SIG-M5 treated with dmso at 0.1 percent for 504 hours (cell line): ENCODE results near the gene EPS8L1.
"Not testable (repeated sequence)": the region's sequence is repeated elsewhere in the genome, so short reads cannot be mapped to it uniquely, and the experiment has no call there.

Experiments
- DNase-seq: peaks from one replicate; lab custom pipeline; 2025; ENCODE audit not compliant: unreplicated experiment; lab: John Stamatoyannopoulos, UW

Gene EPS8L1

DNA sequence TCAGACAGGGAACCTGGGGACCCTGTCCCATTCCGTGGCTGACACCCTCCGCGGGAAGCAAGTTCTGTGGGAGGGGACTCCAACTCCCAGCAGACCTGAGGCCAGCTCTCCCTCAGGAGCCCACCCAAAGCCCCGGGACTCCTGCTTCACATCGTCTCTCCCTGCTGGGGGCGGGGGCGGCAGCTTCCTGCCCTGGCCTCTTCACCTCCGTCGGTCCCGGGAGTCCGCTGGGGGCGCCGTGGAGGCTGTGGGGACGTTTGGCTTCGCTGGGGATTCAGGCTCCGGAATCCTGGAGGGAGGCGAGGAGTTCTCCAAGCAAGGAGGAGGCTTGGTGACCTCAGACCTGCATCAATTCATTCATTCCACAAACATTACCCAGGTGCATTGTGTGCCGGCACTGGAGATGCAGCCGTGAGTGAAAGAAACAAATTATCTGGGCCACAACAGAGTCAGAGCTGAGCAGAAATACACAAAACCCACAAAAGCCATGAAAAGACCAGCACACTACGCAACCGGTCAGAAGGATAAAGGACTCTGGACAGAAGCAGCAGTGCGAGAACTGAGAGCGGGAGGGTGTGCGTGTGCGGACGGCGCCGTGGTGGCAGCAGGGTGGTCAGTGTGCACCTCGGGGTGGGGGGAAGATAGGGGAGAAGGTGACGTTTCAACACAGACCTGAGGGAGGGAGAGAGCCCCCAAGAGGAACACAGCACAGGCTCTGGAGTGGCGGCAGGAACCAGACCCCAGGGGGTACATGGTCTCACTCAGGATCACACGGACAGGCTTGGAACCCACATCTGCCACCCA lies 19.0 kb downstream of the EPS8L1 start:
- DNase-seq = no peak

DNA sequence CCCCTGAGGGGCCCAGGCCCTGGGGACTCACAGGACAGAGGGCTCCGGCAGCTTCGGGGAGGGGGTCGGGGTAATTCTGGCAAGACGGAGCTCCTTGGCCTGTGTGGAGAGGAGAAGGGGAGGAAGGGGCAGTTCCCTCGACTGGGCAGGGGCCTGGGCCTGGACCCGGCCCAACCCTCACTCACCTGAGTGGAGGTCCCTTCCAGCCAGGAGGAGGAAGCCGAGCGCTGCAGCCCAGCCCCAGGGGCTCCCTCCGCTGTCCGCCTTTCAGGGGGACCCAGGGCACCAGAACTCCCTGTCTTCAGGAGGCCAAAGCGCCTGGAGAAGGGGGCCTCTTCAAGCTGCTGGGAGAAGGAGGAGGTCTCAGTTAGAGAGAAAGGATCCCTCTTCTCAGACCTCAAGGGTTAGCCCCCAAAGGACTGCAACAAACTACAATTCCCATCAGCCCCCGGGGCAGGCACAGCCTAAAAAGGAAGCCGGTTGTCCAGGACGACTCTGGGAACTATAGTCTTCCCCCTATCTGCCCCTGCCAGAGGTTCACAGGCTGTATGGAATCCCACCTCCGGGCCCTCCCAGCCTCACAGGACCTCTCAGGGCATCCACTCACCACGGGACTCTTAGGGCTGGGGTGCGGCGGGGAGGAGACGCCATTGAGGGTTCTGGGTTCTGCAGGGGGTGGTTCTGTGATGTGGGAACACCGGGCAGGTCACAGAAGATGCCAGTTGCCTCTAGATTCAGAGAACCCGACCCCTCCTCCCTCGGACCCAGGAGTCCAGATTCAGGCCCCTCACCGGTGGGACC lies 19.8 kb downstream of the EPS8L1 start:
- DNase-seq = no peak

DNA sequence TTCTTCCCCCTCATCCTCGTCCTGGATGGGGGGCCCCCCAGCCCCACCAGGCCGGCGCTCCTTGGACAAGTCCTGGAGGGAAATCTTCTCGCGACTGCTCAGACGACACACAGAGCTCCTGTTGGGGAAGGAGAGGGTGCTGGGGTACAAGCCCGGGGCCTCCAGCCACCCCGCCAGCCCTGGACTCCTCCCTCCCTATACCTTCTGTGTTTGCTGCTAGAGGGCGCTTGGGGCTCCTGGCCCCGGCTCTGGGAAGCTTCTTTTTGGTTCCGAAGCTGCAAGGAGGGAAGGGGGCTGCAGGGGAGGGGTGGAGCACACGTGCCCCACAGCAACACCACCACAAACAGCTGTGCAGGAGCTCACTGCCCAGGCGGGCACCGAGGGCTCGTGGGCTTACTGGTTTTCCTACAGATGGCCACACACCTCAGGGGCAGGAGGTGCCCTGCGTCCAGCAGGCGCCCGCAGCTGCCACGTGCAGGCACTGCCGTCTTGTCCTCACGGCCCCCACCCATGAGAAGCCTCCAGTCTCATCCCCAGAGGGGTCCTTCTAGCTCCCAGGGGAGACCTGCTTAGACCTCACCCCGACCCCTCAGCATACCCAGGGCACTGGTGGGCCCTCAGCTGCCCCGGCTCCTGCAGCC lies 20.5 kb downstream of the EPS8L1 start:
- no peak for DNase-seq

DNA sequence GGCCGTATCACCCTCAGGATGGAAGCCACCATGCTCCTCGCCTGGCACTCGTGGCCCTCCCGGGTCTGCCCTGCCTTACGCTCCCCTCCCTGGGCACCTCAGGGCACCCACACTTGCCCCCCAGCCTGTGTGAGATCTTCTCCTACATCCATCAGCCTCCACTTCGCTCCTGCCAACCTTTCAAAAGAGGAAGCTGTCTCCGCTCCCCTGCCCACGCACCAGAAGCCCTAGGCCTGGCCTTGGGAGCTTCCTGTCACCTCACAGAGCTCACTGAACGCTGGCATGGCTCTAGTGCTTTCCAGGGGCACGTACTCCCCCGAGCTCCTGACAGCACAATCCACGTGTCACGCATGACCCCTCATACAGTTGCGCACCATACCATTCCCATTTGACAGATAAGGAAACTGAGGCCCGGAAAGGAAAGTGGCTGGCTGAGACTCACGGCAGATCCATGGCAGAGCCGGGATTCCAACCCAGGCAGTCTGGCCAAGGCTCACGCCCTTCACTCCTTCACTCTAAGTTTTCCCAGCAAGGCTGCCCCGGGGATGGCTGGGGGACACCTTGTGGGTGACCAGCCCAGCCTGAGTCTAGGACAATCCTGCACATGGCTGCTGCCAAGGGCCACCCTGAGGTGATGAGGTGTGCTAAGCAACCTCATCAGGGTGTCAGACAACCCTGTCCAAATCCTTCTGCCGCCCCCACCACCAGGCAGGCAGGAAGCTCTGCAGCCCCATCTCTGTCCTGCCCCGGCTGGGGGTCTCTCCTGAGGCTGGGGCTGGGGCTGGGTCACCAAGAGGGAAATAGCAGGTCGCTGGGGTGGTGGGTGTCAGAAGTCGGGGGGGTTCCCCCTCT lies 22.4 kb downstream of the EPS8L1 start:
- DNase-seq = no peak

DNA sequence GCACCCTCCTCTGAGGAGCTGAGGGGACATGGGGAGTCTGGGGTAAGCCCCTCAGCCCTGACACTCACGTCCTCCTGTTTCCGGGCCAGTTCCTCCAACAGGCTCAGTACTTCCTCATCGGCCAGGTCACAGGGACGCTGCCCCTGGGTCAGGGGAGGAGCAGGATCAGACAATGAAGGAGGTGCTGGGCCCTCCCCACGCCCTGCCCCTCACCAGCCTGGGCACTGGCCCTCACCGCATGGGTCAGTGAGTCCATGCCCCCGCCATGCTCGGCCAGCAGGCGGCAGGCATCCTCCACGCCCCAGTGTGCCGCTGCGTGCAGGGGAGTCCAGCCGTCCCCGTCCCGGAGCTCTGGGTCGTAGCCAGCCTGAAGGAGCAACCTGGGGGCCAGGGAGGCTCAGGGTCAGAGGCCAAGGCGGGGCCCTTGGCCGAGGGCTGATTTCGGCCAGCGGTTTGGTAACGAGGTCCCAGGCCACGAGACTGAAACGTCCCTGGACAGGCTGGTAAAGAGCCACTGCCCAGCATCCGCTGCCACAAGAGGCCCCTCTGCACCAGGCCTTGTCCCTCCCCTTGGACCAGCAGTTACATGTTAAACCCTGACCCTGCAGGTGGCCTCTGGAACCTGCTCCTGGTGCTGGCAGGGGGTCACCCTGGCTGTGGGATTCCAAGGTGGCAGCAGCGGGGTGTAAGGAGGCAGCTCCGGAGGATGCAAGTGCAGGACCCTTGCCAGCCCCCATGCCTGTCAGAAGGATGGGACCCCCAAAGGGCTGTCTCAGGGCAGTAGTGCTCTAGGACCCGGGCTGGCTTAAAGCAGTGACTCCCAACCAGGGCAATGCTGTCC lies 23.3 kb downstream of the EPS8L1 start:
- no peak for DNase-seq

DNA sequence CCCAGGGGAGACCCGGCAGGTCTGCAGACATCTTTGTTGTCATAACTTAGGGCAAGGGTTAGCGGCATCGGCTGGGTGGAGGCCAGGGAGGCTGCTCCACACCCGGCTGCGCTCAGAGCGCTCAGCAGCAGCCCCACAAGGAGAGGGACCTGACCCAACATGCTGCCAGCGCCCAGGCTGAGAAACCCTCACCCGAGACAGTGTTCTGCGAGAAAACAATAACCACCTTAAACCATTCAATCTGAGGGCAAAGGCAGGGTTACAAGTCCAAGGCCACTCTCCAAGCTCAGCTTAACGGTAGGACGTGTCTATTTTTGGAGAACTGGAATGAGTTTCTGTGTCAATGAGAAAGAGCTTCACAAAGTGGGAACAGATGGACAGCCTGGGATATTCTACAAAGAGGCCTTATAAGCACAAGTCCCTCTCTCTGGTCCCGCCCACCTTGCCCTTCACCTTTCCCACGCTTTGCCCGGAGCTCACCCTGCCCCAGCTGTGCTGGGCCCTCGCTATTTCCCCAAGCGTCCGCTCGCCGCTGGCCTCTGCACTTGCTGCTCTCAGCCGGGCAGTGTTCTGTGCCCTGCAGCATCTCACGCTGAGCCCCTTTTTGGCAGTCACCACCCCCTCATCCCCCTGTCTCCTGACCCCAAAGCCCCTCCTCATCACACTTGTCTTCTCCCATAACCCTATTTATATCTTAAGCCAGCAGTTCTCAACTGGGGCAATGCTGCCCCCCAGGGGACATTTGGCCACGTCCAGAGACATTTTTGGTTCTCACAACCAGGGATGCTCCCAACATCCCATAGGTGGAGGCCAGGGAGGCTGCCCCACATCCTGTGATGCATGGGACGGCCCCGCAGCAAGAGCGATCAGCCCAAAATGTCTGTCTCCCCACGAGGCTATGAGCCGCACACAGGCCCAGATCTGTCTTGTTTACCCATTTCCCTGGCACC lies 24.2 kb downstream of the EPS8L1 start:
- no peak for DNase-seq

DNA sequence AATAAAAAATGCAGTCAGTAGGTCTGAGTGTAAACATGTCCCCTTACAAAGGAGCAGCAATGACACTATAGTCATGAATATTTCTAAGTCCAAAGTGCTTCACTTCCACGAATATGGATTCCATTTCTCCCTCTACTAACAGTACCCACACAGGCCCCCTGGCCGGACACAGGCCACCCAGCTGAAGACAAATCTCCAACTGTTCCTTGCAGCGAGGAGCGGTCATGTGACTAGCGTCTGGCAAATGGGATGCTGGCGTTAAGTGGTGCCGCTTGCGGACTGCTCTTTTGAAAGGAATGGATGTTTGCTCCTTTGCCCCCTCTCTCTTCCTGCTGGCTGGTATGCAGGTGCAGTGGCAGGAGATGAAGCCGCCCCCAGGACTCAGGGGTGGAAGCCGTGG lies 25.6 kb downstream of the EPS8L1 start:
- DNase-seq = no peak

DNA sequence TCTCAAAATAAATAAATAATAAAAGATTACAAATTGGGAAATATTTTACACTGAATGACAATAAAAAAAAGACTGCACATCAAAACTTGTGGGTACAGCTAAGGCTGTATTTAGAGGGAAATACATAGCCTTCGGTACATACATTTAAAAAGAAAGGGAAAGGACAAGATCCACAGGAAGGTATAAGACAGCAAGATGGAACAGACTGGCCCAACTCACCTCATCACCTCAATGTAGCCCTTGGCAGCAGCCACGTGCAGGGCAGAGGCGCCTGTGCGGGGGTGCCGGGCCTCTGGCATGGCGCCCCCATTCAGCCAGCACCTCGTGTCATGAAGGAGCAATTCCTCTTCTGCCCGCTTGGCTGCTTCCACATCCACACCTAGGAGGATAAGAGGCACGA lies 27.5 kb downstream of the EPS8L1 start:
- no peak for DNase-seq

DNA sequence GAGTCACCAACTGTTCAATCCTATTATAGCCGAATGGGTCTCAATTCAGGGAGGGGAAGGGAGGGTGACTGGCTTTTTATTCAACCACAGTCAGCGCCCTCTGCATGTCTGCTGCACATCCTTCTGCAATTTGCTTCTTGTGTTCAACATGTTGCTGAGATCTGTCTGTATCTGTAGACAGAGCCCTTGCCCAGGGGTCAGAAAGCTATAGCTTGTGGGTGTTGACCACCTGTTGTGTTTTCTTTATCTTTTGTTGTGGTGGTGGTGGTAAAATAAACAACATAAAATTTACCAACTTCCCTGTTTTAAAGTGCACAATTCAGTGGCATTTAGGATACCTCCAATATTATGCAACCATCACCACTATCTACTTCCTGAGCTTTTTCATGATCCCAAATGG lies 29.6 kb downstream of the EPS8L1 start:
- DNase-seq = no peak

DNA sequence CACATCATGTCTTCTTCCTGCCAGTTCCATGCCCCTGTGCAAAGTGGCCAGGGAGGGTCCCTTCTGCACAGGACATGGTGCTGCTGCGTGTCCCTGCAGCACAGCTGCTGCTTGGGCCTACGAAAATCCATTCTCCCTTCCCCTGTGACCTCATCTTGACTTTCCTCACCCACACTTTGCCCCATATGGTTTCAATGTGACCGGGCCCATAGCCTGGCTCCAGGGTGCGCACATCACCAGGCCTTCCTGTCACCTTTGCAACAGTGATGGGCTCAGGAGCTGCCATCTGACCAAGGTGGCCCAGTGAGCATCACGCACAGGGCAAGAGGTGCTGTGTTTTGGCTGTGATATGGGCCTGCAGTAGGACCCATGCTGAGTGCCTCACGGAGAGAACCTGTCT lies 30.9 kb downstream of the EPS8L1 start:
- DNase-seq = no peak

DNA sequence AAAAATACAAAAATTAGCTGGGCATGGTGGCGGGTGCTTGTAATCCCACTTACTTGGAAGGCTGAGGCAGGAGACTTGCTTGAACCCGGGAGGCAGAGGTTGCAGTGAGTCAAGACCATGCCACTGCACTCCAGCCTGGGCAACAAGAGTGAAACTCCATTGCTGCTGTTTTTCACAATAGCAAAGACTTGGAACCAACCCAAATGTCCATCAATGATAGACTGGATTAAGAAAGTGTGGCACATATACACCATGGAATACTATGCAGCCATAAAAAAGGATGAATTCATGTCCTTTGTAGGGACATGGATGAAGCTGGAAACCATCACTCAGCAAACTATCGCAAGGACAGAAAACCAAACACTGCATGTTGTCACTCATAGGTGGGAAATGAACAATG lies 31.6 kb downstream of the EPS8L1 start:
- not testable (repeated sequence) for DNase-seq

DNA sequence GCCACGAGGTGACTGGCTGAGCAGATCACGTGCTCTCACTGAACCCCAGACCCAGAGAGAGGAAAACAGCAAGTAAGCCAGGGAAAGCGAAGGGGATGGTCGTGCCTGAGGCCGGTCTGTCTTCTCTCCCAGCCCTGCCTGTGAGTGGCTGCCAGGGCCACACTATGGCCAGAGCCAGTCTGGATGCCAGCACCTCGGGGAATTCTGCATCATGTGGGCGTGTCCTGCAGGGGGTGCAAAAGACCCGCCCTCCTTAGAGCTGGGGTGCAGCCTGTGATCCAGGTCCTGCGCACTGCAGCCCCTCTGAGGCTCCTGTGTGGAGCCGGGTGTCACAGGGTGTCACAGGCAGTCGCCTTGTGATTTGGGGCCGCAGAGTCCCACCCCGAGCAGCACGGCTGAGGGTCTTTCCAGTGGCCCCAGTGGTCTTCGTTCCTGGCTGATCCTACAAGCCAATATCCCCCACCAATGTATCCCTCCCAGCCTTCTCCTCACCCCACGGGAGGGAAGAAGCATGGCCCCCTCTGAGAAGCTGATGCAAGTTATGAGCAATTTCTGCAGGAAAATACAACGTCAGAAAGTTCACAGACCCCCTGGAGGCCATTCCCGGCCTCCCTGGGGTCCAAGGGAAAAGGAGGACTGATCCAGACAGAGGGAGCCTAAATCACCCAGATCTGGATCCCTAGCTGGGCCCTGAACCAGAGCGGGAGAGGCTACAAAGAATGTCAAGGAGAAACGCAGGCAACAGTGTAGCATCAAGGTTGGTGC lies 34.0 kb downstream of the EPS8L1 start:
- DNase-seq = no peak

DNA sequence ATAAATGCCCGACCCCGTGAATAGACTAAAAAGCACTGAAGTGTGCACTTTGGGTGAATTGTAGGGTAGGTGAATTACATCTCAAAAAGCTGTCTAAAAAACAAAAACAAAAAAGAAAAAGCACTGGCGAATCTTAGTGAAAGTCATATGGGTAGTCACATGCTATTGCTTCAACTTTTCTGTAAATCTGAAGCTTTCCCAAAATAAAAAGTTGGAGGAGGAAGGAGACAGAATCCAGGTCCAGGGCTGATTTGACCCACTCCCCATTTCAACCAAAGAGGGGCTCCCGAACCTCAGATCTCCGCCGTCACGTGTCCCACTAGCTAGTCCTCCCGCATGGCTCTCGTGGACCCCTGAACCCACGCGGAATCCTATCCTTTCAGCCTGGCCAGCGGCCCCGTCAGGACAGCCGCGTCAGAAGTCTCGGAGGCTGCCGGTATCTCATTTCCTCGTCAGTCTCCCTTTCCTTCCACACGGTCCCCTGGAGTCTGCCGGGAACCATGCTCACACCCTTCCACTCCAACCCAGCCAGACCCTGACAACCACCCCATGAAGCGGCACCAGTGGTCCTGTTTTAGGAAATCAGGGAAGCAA lies 35.7 kb downstream of the EPS8L1 start:
- no peak for DNase-seq

DNA sequence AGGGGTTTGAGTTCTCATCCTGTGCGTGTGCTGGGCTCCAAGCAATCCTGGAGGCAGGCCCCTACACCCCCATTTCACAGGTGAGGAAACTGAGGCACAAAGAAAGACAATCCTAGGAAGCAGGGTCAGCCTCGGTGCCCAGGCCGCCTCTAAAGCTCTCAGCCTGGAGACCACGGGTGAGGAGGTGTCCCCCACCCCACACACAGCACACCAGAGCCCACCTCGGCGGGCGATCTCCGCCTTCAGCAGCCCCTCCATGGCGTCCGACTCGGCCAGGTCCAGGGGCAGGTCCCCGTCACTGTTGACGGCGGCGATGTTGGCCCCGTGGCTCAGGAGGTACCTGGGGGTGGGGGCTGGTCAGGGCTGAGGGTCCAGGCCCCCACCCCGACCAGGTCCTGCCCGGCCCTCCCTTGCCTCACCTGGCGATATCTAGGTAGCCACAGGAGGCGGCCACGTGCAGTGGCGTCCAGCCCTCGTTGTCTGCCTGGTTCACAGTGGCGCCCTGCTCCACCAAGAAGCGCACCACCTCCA lies 36.6 kb downstream of the EPS8L1 start:
- no peak for DNase-seq

DNA sequence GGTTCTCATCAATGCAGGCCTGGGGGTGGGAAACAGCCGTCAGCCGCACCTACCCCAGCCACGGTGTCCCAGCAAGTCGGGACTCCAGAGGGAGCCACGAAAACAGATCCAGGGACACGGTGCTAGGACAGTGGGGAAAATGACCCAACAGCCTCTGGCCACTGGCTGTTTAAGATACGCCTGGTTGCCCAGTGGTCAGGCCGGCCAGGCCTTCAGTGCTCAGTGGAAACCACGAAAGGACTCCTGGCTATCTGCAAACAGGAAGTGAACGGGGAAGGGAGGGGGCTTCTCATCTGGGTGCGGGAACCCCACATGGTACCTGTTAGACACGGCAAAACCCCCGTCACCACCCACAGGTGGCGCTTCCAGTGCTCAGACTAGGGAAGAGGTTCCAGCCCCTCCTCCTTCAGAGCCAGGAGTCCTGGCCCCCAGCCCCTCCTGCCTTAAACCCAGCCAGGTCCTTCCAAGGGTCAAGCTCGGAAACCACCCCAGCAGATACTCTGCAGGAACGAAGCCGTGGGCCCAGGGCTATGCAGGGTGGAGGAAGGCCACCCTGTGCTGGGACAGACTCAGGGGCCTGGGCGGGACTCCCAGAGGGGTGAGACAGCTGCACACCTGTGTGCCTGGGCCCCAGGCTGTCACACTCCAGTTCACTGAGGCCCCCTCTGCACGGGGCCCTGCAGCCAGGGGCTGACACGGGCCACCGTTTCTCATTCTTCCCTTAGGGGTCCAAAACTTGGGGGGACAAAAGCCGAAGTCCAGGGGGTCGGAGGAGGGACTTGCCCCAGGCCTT lies 37.3 kb downstream of the EPS8L1 start:
- no peak for DNase-seq

DNA sequence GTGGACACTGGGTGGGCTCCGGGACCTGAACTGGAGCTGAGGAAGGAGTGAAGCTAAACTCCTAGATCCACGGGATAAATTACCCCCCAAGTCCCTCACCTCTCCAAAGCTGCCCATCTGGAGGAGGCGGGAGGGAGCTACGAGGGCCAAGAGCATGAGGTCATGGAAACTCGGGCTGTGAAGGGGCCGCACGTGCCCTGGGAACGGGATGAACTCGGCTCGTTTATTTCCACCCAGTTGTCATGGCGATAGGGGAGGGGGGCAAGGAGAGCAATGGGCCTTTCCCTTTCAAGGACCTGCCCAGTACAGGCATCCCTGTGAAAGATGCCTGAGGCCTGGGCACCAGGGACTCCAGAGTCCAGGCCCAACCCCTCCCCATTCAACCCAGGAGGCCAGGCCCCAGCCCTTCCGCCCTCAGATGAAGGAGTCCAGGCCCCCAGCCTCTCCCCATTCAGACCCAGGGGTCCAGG lies 37.9 kb downstream of the EPS8L1 start:
- no peak for DNase-seq
